Right ventricle myocardium inferior (tissue), 1 donor: ENCODE results near the gene TOP1. TPM values are rescaled to one million over a fixed set of nuclear protein-coding genes. Genes with fewer than 3 reads are reported as not detected.

Experiments
- ATAC-seq: fragments of 200-7000 bp; cut with Tn5 transposase; one replicate; pipeline ENCODE4 v1.9.1; 2020; ENCODE audit warnings: mild to moderate bottlenecking, moderate library complexity
- DNase-seq: peaks from one replicate; pipeline ENCODE4 v3.0.0; 2021; ENCODE audit errors: missing footprints
- intact Hi-C: fragments of 100-400 bp; cut with DNase I; formaldehyde crosslinking; loops from one replicate; pipeline ENCODE4 v1.11.0; 2022
- long read RNA-seq: library from polyadenylated mRNA; unstranded; transcript quantifications from one replicate; pipeline ENCODE4 v2.0.0, GENCODE V29; 2021
- total RNA-seq: library from RNA; stranded (reverse); fragmentation: NEBNext Ultra II Directional; extraction: Animal tissue kit (Norgen Biotek cat#: 25700); gene quantifications from one replicate; pipeline ENCODE4 v1.2.1, GENCODE V29; 2021
- donor health status: DM: no; HTN: yes; CAD: no; lungs with severe emphysema.

Gene TOP1
- 23.9 TPM for total RNA-seq
- long read RNA-seq, transcript TOP1-201 (21 exons, 3,738 nt): major isoform, 10 of 14 reads
- long read RNA-seq, partial matches to known transcripts: 3 of 14 reads
- long read RNA-seq, other reads (novel, unspliced or antisense): 1 of 14 reads

GRCh38 chr20:41028359-41029149, at the start of gene TOP1:
Gene TOP1, plus strand, starts transcription at chr20:41028822. Its CDS starts 246 bp downstream, at chr20:41029068.
- ATAC-seq: peak; percentile 98
- peak; percentile 100 for DNase-seq
- intact Hi-C loops: loop anchor here (5.0 kb wide), 1 partner anchor 49 kb away; no protein-coding TSS in a partner anchor

GRCh38 chr20:40979247-40979646, 49.4 kb upstream of the TOP1 start:
- intact Hi-C loops: no loop called here
- no peak for ATAC-seq
- DNase-seq: no peak

- DNase-seq (no peak), ATAC-seq (no peak)
- intact Hi-C loops: no loop called here
Observed at GRCh38 chr20:40980106-40980827, 48.4 kb upstream of the TOP1 start.

DNA sequence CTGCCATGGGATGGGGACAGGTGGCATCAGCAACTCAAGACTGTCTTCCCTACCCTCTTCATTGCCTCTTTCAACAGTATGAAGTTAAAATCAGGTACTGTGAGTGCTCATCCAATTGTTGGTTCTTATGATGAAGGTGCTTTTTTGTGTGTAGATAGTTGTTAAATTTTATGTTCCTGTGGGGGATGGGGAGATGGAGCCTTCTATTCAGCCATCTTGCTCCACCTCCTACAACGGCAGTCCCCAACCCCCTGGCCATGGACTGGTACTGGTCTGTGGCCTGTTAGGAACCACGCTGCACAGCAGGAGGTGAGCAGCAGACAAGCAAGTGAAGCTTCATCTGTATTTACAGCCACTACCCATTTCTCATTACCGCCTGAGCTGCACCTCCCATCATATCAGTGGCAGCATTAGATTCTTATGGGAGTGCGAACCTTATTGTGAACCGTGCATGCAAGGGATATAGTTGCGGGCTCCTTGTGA, 47.8 kb upstream of the TOP1 start:
- no peak for DNase-seq
- intact Hi-C loops: no loop called here
- ATAC-seq: no peak

- no peak for DNase-seq
- ATAC-seq: no peak
- intact Hi-C loops: no loop called here
Observed at GRCh38 chr20:40982415-40983145, 46.0 kb upstream of the TOP1 start.

DNA sequence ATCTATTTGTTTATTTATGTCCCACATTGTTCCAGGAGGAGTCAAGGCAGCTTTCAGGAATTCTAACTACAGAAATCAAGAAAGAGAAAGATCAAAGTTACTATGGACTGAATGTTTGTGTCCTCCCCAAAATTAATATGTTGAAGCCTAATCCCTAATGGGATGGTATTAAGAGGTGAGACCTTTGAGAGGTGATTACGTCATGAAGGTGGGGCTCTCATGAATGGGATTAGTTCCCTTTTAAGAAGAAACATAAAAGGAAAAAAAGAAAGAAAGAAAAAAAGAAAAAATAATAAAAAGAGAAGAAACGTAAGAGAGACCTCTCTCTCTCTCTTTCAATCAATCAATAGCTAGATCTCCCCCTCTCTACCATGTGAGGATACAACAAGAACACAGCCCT, 44.7 kb upstream of the TOP1 start:
- intact Hi-C loops: no loop called here
- ATAC-seq (no peak), DNase-seq (no peak)

- intact Hi-C loops: no loop called here
Observed at GRCh38 chr20:40984496-40984895, 44.1 kb upstream of the TOP1 start.

GRCh38 chr20:40986774-40987173, 41.8 kb upstream of the TOP1 start:
- DNase-seq (no peak), ATAC-seq (no peak)
- intact Hi-C loops: no loop called here

More at GRCh38 chr20:40984496-40984895, 44.1 kb upstream of the TOP1 start:
- DNase-seq (no peak), ATAC-seq (no peak)

GRCh38 chr20:40990542-40991120, 38.0 kb upstream of the TOP1 start:
- intact Hi-C loops: loop anchor here (1.0 to 10.0 kb wide), 3 partner anchors 88 to 354 kb away; partner anchors contain the start of gene LPIN3
- DNase-seq (peak; percentile 76), ATAC-seq (peak; percentile 98)

DNA sequence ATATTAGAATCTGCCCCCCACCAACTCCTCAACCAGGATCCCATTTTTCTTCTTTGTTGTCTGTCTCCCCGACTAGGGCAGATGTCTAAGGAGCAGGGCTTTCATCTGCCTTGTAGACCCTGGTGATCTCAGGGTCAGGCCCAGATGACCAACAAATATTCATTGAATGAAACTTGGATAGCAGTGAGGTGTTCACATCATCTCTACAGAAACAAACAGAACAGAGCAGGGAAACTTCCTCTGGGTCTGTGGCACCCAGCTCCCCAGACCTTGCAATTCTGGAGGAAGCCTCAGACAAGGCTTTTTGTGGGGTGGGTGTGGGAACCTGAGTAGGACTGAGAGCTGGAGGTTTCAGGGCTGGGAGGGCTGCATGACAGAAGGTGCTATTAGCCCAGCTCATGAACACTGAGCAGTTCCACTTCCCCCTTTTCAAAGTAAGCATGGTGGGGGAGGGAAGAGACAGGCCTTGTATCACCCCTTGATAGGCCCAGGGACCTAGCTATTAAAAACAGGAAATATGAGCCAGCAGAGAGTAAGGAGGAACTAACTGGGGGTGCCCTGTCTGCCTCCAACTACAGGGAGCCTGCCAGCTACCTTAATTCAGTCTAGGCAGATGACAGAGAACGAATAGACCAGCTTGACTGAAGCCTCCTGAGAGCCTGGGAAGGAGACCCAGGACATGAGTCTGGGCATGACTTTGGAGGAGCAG, 37.3 kb upstream of the TOP1 start:
- intact Hi-C loops: loop anchor here (2.0 to 10.0 kb wide), 2 partner anchors 87 to 353 kb away; partner anchors contain the start of gene LPIN3
- no peak for DNase-seq
- peak; percentile 75 for ATAC-seq

- intact Hi-C loops: loop anchor here (10.0 kb wide), 1 partner anchor 352 kb away; the partner anchor contains the start of gene LPIN3
- DNase-seq: no peak
- no peak for ATAC-seq
Observed at GRCh38 chr20:40992349-40993113, 36.1 kb upstream of the TOP1 start.

DNA sequence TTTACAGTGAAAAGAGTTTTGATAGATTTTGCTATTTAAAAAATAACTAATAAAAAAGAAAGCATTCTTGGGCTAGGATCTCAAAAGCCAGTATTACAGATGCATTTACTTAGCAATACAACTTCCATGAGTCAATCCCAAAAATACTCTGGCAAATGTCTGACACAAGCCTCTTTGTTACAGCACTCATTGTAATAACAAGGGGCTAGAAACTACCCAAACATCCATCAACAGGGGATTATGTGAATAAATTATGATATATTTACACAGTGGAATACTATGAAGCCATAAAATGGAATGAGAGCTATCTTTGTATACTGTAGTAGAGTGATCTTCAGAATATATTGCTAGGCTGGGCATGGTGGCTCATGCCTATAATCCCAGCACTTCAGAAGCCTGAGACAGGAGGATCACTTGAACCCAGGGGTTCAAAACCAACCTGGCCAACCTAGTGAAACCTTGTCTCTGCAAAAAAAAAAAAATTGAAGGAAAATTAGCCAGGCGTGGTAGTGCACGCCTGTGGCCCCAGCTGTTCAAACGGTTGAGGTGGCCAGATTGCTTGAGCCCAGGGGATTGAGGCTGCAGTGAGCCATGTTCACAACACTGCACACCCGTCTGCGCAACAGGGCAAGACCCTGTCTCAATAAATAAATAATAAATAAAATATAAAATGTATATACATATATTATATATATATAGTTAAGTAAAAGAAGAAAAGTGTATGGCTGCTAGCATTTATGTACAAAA, 34.7 kb upstream of the TOP1 start:
- DNase-seq (no peak), ATAC-seq (no peak)
- intact Hi-C loops: loop anchor here (10.0 kb wide), 1 partner anchor 351 kb away; the partner anchor contains the start of gene LPIN3

DNA sequence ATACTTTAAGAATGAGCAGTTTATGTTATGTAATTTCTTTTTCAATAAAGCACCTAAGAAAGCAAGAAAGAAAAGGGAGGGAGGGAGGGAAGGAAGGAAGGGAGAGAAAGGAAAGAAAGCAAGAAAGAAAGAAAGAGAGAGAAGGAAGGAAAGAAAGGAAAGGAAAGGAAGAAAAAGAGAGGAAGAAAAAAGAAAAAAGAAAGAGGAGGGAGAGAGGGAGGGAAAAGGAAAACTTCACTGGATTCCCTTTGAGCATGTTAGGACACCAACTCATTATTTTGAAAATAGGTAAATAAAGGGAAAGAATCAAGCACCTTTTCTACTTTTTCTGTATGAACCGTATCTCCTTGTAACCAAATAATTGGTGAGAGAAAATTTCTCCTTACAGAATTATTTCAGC, 32.3 kb upstream of the TOP1 start:
- intact Hi-C loops: loop anchor here (10.0 kb wide), 1 partner anchor 348 kb away; the partner anchor contains the start of gene LPIN3
- ATAC-seq: no peak
- DNase-seq: no peak

GRCh38 chr20:40997116-40997515, 31.5 kb upstream of the TOP1 start:
- intact Hi-C loops: loop anchor here (10.0 kb wide), 1 partner anchor 348 kb away; the partner anchor contains the start of gene LPIN3
- no peak for DNase-seq
- no peak for ATAC-seq

DNA sequence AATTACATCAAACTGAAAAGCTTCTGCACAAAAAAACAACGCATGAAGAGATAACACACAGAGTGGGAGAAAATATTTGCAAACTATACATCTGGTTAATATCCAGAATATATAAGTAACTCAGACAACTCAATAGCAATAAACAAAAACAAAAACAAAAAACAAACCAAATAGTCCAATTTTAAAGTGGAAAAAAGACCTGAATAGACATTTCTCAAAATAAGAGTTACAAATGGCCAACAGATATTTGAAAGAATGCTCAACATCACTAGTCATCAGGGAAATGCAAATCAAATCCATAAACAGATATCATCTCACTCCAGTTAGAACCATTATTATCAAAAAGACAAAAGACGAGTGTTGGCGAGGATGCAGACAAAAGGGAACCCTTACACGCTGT, 28.8 kb upstream of the TOP1 start:
- ATAC-seq (no peak), DNase-seq (no peak)
- intact Hi-C loops: loop anchor here (10.0 kb wide), 1 partner anchor 345 kb away; the partner anchor contains the start of gene LPIN3

- DNase-seq (no peak), ATAC-seq (no peak)
- intact Hi-C loops: no loop called here
Observed at GRCh38 chr20:41000628-41001027, 28.0 kb upstream of the TOP1 start.
